Measurements from ENCODE around the gene EMID1.
"Not testable (repeated sequence)": the region's sequence is repeated elsewhere in the genome, so short reads cannot be mapped to it uniquely, and the experiment has no call there.

EMID1 gene

DNA sequence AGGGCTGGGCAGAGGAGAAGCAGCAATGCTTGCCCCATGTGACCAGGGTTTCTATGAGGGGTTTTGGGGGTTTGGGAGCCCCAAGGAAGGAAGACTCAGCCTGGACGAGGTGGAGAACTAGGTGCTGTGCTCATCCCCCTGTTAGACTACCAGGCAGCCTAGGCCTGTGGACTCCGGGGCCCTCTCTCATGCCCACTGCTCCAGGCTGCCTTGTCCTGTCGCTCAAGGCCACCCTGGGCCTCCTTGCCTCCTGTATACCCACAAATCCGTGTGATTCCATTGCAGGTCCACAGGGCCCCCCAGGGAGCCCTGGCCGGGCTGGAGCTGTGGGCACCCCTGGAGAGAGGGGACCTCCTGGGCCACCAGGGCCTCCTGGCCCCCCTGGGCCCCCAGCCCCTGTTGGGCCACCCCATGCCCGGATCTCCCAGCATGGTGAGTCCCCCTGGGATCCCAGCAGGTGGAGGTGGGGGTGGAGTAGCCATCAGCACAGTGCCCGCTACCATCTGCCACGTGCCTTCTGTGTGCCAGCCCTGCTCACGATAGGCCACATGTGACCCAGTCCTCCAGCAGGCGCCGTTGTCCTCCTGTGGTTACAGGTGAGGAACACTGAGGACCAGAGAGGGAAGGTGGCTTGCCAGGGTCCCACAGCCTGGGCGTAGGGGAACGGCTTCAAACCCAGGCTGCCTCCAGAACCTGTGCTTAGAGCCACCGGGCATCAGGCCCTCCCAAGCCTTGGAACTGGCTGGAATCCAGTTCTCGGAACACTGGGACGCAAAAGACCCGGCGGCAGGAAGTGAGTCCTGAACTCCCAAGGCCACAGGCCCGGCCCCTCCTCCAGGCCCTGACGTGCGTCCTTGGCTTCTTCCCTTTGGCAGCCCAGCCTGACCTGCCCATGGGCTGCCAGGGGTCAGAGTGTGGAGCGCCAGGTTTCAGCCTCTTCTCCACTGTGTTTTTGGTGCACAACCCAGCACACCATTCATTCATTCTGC, 26.6 kb downstream of the EMID1 start:
- no peak for DNase-seq (ENCODE audit: low read depth)

DNA sequence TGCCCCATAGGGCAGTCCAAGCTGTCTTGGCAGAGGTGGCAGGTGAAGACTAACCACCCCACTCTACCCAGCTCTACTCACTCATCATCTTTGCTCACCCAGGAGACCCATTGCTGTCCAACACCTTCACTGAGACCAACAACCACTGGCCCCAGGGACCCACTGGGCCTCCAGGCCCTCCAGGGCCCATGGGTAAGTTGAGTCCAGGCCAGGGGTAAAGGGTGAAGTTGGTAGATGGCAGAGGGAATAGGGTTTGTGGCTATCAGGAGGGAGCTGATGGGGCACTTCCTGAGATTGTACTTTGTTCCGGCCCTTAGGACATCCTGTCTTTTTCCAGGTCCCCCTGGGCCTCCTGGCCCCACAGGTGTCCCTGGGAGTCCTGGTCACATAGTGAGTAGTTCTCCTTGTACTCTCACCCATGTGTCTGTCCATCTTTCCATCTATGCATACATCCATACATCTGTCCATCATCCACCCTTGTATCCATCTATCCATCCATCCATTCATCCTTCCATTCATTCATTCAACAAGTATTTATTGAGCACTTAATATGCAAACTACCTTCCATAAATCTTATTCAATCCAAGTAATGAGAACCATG, 27.7 kb downstream of the EMID1 start:
- no peak for DNase-seq (ENCODE audit: low read depth)

DNA sequence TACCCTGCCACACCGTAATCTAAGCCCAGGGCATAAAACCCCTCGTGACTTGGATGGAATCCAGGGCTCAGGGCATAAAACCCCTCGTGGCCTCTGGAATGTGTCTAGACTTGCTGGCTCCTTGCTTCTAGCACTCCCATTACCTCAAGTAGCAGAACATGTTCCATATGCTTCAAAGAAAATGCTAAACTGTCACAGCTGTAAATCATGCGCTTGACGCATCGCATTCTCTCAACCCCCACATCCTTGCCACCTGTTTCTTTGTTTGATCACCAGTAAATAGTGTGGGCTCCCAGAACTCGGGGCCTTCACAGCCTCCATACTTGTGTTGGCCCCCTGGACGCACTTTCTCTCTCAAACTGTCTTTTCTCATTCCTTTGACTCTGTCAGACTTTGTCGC, 34.8 kb downstream of the EMID1 start:
- not testable (repeated sequence) for DNase-seq (ENCODE audit: low read depth)

DNA sequence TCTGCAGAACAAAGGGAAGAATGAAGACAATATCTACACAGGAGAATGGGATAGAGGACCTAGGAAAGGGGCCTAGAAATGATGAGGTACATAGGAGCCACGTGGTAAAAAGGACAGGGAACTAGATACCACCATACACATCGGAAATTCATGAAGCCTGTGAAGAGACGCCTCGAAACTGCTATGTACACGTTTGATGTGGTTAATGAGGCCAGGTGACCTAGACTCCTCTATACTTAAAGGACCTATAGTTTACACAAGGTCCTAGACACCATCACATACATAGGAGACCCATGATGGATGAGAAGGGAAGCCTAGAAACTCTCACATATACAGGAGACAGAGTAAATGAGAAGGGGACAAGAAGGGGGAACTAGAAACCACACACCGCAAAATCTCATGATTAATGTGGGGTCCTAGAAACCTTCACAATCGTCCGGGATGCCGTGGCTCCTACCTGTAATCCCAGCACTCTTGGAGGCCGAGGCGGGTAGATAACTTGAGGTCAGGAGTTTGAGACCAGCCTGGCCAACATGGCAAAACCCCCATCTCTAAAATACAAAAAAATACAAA, 38.3 kb downstream of the EMID1 start:
- no peak for DNase-seq (ENCODE audit: low read depth)

DNA sequence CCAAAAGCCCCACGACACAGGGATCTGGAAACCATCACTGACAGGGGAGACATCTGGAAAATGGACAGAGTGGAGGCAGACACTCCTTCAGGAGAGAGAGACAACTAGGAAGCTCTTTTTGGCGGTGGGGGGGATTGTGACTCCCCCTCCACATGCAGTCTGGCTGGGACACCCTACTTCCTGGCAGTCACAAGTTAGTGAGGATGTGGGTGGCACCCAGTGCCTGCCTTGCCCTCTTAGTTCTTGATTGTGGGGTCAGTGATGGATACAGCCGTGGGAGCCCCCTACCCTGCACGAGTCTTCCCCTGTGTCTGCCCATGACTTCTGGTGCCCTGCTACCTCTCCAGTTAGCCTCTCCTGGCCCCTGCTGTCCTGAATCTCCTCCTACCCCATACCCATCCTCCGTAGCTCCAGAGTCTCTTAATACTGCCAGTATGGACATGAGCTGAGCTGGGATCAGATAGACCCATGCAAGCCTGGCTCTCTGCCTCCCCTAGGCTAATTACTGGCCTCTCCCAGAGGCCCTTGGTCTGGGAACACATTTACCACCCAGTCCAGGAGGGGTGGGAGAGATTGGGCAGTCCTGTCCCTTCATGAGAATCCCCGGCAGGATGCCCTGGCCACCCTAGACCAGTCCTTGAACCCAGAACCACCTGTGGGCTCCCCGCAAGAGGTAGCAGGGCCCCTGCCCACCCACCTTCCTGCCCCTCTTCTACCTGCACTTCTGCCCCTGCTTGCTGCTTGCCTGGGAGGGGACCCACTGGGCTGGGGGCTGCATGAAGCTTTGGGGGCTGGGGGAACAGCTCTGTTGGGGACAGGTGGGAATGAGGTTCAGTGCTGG, 39.3 kb downstream of the EMID1 start:
- no peak for DNase-seq (ENCODE audit: low read depth)

DNA sequence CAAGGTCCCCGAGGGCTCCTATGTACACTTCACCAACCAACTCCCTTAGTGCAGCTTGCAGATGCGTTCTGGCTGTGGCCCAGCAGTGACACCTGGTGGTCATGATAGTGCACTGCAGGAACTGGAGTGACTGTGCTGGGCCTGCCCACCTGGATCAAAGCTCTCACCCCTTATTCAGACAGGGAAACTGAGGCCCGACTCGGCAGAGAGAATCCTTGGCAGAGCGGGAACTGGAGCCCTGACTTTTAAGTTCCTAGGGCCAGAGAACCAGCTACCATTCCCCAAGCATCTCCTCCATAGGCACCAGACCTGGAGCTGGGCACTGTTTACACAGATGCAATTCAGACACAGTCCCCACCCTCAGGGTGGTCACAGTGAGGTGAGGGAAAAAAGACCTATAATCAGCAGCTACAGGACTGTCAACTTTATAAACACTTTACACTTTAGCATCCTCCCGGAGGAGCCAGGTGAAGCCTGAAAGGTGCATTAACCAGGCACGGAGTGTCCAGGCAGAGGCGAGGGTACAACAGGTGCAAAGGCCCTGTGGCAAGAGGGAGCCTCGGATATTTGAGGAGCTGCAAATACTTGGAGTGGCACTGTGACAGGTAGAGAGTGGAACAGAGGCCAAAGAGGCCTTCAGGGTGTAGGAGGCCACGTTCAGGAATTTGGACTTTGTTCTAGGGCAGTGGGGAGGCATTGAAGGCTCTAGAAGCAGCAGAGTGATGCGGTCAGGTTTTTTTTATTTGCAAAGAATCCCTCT, 40.1 kb downstream of the EMID1 start:
- DNase-seq (ENCODE audit: low read depth) = no peak

DNA sequence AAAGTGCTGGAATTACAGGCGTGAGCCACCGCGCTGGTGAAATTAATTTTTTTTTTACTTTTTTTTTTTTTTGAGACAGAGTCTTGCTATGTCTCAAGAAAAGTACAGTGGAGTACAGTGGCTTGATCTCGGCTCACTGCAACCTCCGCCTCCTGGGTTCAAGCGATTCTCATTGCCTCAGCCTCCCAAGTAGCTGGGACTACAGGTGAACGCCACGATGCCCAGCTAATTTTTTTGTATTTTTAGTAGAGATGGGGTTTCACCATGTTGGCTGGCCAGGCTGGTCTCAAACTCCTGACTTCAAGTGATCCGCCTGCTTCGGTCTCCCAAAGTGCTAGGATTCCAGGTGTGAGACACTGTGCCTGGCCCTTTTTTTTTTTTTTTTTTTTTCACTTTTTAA, 42.2 kb downstream of the EMID1 start:
- not testable (repeated sequence) for DNase-seq (ENCODE audit: low read depth)

DNA sequence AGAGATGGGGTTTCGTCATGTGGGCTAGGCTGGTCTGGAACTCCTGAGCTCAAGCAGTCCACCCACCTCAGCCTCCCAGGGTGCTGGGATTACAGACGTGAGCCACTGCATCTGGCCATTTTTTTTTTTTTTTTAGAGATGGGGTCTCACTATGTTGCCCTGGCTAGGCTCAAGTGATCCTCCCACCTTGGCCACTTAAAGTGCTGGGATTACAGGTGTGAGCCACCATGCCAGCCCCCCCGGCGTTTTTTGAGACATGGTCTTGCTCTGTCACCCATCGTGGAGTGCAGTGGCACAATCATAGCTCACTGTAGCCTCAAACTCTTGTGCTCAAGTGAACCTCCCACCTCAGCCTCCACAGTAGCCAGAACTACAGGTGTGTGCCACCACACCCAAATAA, 45.6 kb downstream of the EMID1 start:
- DNase-seq (ENCODE audit: low read depth) = no peak

DNA sequence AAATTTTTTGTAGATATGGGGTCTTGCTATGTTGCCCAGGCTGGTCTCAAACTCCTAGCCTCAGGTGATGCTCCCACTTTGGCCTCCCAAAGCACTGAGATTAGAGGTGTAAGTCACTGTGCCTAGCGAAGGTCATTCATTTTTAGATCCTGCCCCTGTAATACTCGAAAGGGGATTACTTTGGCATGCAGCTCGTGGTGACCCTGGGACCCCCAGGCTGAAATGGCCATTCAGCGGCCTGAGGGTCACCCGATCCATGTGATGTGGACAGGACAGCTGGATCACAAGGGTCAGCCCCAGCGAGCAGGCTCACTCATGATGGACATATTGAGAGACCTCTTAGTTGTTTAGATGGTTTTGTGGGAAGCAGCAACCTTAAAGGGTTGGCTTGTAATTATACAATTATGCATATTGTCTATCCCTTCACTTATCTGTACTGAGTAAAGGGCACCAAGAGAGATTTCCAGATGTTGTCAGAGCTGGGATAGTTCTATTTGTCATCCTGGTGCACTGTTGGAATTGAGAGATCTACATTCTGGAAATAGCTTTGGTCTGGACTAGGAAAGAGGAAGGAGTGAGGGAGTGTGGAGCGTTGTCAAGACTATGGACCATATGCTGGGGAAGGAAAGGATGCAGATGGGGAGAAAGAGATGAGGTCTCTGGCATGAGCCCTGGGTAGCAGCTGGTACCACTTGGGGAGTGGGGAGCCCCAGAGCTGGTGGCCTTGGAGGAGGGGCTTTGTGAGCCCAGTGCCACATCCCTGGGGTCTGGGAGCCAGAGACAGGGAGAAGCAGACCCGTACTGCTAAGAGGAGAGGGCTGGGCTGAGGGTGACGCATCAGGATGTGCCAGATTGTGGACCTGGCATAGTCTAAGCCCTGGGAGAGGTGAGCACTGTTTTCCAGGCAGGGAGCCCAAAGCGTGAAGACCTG, 46.5 kb downstream of the EMID1 start:
- no peak for DNase-seq (ENCODE audit: low read depth)

DNA sequence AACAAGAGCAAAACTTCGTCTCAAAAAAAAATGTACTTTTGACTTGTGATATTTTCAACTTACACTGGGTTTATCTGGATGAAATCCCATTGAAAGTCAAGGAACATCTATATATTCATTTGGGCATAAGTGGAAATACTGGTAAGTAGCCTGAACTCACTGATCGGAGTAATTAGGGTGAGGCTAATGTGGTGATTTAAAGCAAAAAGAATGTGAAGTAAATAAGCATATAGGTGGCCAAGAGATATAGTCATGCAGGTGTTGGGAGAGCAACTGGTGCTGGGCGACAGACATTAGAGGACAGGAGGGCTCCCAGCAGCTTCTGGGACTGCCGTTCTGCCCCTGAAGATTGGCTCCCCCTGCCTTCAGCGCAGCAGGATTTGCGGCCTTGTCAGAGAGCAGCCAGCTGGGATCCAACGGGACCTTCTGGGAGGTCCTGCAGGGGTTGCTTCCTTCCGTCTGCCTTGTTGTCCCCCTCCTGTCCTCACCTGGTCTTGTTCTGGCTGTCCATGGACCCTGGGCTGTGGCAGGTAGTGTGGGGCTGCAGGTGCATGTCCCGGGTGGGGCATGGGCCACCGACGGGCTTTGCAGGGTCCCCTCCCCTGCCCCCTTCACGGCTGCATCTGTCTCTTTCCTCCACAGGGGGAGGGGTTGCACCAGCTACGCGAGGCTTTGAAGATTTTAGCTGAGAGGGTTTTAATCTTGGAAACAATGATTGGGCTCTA, 48.0 kb downstream of the EMID1 start:
- DNase-seq (ENCODE audit: low read depth) = no peak

DNA sequence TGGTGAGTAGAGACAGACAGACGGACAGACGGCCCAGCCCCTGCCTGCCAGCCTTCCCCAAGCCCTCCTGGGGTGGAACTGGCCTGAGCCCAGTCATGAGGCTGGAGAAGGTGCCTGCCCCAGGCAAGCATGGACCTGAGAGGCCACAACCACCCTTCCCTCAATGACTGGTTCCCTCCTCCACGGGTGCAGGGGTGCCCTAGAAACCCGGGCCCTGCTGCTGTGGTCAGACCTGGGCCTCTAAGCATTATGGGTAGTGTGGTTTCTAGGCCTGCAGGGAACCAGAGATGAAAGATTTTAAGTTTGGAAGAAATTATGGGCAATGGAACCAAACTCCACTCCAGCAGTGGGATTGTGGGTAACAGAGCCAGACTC, 48.6 kb downstream of the EMID1 start:
- DNase-seq (ENCODE audit: low read depth) = no peak

DNA sequence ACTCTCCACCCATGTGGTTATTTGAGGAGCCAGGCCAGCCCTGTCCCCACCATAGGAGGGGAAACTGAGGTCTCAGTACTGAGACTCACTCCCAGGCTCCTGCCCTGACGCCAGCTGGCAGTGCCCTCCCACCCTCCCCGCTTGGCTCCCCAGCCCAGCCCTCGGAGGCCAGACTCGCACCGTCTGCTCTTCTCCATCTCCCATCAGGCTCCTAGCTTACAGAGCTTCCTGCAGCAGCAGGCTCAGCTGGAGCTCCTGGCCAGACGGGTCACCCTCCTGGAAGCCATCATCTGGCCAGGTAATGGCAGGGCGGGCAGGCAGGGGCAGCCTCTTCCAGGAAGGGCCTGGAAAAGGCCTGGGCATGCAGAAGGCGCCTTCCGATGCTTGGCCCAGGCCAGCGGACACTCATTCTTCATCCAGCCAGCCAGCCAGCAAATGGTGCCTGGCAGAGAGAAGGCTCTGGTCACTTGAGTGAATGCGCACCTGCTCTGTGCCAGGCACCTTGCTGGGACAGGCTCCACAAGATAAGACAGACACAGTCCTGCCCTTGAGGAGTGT, 49.4 kb downstream of the EMID1 start:
- DNase-seq (ENCODE audit: low read depth) = no peak

DNA sequence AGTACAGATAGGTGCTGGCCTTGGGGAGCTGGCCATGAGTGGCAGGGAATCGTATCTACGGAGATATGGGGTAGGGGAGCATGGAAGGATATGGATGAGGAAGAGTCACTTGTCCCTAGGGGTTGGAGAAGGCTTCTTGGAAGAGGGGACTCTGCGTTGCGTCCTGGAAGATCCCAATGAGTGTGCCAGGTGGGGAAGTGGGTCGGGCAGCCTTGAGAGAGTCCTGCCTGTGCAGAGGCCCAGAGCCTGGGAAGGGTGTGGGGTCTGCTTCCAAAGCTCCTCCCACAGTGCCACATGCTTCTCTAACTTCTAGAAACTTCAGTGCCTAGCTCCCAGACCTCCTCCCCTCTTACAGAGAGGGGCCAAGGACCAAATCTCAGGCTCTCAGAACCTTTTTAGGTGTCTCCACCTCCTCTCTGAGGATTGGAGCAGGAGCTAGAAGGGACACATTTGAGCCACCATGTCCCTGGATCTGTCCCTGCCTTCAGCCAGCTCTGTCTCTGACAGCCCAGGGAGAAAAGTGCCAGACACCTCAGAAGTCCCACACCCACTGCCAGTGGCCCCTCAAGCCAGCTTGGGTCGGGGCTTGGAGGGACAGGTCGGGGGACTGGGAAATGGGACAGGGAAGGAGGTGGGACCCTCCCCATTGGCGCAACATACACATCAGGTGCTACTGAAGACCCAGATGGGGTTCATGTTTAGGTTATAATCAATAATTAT, 51.1 kb downstream of the EMID1 start:
- DNase-seq (ENCODE audit: low read depth) = no peak

DNA sequence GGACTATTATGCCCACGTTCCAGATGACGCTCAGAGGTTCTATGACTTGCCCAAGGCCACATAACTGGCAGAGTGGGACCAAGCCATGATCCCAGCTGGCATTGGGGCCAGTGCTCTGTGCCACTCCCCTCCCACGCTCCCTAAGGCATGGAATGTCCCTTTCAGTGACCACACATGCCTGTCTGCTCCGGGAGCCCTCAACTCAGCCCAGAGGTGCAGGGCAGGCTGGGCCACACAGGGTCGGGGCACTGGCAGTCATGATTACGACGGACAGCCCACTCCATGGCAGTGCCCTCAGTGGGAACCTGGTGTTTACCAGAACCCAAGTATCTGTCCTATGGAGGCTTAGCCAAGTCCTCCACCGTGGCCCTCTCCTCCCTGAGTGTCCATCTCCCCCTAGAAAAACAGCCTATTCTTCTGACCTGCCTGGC, 52.1 kb downstream of the EMID1 start:
- DNase-seq (ENCODE audit: low read depth) = no peak

DNA sequence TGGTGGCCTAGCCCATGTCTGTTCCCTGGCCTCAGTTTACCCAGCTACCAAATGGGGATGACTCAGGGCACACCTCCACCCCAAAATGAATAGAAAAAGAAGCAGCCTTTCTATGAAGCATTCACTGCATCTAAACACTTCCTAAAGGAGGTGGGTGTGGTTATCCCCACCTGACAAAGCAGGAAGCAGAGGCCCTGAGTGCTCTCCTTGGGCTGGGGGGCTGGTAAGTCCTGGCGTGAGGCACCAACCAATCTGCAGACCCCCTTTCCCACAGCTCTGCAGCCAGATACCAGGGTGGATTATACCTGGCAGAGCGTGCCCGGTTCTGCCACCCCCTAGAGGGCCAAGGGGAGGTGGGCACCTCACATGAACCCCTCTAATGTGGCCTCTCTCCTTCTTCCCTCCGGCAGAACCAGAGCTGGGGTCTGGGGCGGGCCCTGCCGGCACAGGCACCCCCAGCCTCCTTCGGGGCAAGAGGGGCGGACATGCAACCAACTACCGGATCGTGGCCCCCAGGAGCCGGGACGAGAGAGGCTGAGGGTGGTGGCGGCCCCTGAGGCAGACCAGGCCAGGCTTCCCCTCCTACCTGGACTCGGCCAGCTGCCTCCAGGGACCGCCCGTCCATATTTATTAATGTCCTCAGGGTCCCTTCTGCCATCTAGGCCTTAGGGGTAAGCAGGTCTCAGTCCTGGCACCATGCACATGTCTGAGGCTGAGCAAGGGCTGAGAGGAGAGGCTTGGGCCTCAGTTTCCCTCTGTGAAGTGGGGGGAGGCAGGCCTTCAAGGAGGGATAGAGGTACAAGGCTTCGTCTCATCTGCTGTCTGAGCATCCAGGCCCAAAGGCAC, 52.9 kb downstream of the EMID1 start:
- DNase-seq (ENCODE audit: low read depth) = no peak

DNA sequence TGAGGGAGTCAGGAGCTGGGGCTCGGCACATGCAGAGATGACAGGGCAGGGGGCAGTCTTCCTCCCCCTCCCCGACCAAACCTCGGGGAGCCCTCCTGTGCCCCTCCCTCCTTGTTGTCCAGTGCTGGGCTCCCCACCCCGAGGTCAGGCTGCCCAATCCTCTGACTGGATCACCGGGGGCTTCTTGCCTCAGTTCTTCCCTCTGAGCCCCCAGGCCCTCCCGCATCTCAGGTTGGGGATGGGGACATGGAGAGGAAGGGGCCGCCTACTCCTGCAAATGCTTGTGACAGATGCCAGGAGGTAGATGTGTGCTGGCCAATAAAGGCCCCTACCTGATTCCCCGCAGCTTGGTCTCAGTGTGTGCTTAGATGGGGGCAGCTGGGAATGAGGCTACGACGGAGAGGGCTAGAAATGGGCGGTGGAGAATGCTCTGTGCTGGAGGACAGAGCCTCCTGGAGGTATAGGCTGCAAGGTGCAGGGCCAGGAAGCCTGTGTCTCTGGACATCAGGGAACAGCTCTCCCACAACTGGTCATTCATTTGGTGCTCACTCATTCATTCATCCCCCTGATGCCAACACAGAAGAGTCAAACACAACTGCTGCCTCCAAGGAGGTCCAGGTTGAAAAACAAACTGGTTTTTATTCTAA, 53.7 kb downstream of the EMID1 start:
- DNase-seq (ENCODE audit: low read depth) = no peak

DNA sequence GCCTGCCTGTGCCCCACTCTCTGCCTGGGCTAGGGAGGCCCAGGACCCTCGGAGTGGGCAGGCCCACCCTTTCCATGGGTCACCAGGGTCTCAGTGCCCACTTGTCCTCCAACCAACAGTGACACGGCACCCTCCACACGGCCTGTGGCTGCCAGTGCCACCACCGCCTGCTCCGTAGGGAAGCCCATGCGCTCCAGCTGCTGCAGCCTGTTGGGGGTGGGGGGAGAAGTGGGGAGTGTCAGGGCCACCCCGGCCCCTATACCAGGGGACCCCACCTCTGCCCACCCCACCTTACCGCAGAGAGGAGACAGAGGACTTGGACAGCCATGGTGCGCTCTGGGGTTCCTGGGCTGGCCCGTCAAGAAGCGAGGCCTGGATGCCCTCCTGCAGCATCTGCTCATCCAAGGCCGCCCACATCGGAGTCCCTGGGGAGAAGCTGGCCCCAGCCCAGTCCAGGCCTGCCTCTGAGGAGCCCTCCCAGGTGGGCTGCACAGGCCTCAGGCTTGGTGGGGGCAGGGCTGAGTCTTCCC, 54.4 kb downstream of the EMID1 start:
- DNase-seq (ENCODE audit: low read depth) = no peak
